Measurements from ENCODE around the gene CKB.

GRCh38 chr14:103535891-103536565 lies 13.4 kb upstream of the CKB start:
- TF ChIP-seq CTCF (conservative IDR thresholded peaks at IDR 0.05; ENCODE audit: low read length) (no peak), EZH2phosphoT487 (IDR thresholded peaks at IDR 0.05; ENCODE audit: borderline replicate concordance, low read depth, low read length) (no peak)

All from OCI-LY7 (cell line).